D721Med (cell line): ENCODE results near the gene MYOCD.

Source experiments
- DNase-seq: peaks from one replicate; pipeline ENCODE4 v3.0.0; 2011; ENCODE audit warnings: low spot score; ENCODE audit not compliant: insufficient read length
- FAIRE-seq: peaks from 2 replicates; lab custom pipeline; 2011; peaks lifted over from hg19 to GRCh38; lab: Jason Lieb, UNC
- CTCF ChIP-seq: IDR thresholded peaks from 2 replicates; pipeline ENCODE4 v1.5.1; 2012; ENCODE audit warnings: mild to moderate bottlenecking, control low read depth; ENCODE audit not compliant: insufficient read depth; ENCODE audit errors: missing control alignments

MYOCD gene

GRCh38 chr17:12706070-12706469, 40.4 kb downstream of the MYOCD start:
- no peak for TF ChIP-seq CTCF
- FAIRE-seq, result no peak

GRCh38 chr17:12709063-12709462, 43.4 kb downstream of the MYOCD start:
- DNase-seq, result no peak
- no peak for TF ChIP-seq CTCF
- FAIRE-seq, result no peak

More at GRCh38 chr17:12706070-12706469, 40.4 kb downstream of the MYOCD start:
- no peak for DNase-seq

- no peak for TF ChIP-seq CTCF
- FAIRE-seq, result no peak
- no peak for DNase-seq
Measured at GRCh38 chr17:12712415-12712814, 46.7 kb downstream of the MYOCD start.

GRCh38 chr17:12712941-12713340, 47.3 kb downstream of the MYOCD start:
- DNase-seq (no peak), FAIRE-seq (no peak)
- no peak for TF ChIP-seq CTCF

- TF ChIP-seq CTCF, result no peak
- FAIRE-seq, result no peak
- DNase-seq, result no peak
Measured at GRCh38 chr17:12719948-12720347, 54.3 kb downstream of the MYOCD start.

GRCh38 chr17:12721581-12721980, 55.9 kb downstream of the MYOCD start:
- FAIRE-seq (no peak), DNase-seq (no peak)
- TF ChIP-seq CTCF, result no peak

- FAIRE-seq, result no peak
- TF ChIP-seq CTCF, result no peak
- DNase-seq, result no peak
Measured at GRCh38 chr17:12722282-12722681, 56.6 kb downstream of the MYOCD start.
